ENCODE results near the gene ACY1.

Gene ACY1

GRCh38 chr3:51963951-51964451 lies 19.3 kb upstream of the ACY1 start:
- peak; percentile 67 for DNase-seq (ENCODE audit: low spot score)

GRCh38 chr3:51964521-51964920 lies 18.8 kb upstream of the ACY1 start:
- no peak for DNase-seq (ENCODE audit: low spot score)

- DNase-seq (ENCODE audit: low spot score) = no peak
Observed at GRCh38 chr3:51966016-51966415, 17.3 kb upstream of the ACY1 start.

GRCh38 chr3:51966486-51966885 lies 16.8 kb upstream of the ACY1 start:
- peak; percentile 66 for DNase-seq (ENCODE audit: low spot score)

GRCh38 chr3:51966922-51967383 lies 16.4 kb upstream of the ACY1 start:
- no peak for DNase-seq (ENCODE audit: low spot score)

GRCh38 chr3:51967384-51968169 lies 15.8 kb upstream of the ACY1 start, which contains the start of gene PCBP4:
TSS of gene PCBP4 (minus strand) at chr3:51967454. CDS start at chr3:51961240, 6,214 bp downstream.
- DNase-seq (ENCODE audit: low spot score) = peak; percentile 89

- peak; percentile 67 for DNase-seq (ENCODE audit: low spot score)
Observed at GRCh38 chr3:51968170-51968775, 15.1 kb upstream of the ACY1 start.

GRCh38 chr3:51968883-51969678 lies 14.3 kb upstream of the ACY1 start:
- DNase-seq (ENCODE audit: low spot score) = no peak

GRCh38 chr3:51969841-51970240 lies 13.5 kb upstream of the ACY1 start:
- no peak for DNase-seq (ENCODE audit: low spot score)

- DNase-seq (ENCODE audit: low spot score) = no peak
Observed at GRCh38 chr3:51970606-51971300, 12.6 kb upstream of the ACY1 start.

GRCh38 chr3:51971350-51971749 lies 12.0 kb upstream of the ACY1 start:
- DNase-seq (ENCODE audit: low spot score) = no peak

- no peak for DNase-seq (ENCODE audit: low spot score)
Observed at GRCh38 chr3:51974277-51974962, 8.9 kb upstream of the ACY1 start.

- peak; percentile 90 for DNase-seq (ENCODE audit: low spot score)
Observed at GRCh38 chr3:51974963-51975851, 8.1 kb upstream of the ACY1 start, which contains the start of gene ABHD14A. TSS of gene ABHD14A (plus strand) at chr3:51975064. CDS start at chr3:51975136, 72 bp downstream.

- peak; percentile 82 for DNase-seq (ENCODE audit: low spot score)
Observed at GRCh38 chr3:51975852-51976549, 7.3 kb upstream of the ACY1 start.

GRCh38 chr3:51977446-51978142 lies 5.7 kb upstream of the ACY1 start:
- DNase-seq (ENCODE audit: low spot score) = no peak

GRCh38 chr3:51978143-51978502 lies 5.2 kb upstream of the ACY1 start:
- no peak for DNase-seq (ENCODE audit: low spot score)

GRCh38 chr3:51980253-51980652 lies 3.1 kb upstream of the ACY1 start:
- no peak for DNase-seq (ENCODE audit: low spot score)

GRCh38 chr3:51982352-51982837 lies 940 bp upstream of the ACY1 start:
- DNase-seq (ENCODE audit: low spot score) = peak; percentile 78

Data from D341Med (cell line).